HFF-Myc (cell line): ENCODE measurements around the gene UBR3.

ENCODE experiments used
- DNase-seq: peaks from one replicate; pipeline ENCODE4 v3.0.0-alpha.2; 2011; ENCODE audit warnings: low read depth; ENCODE audit errors: extremely low read depth
- H3K4me3 ChIP-seq: replicated peaks from 2 replicates; pipeline ENCODE4 v1.5.1; 2011; ENCODE audit warnings: low read depth, mild to moderate bottlenecking, control low read depth, low read length
- TF ChIP-seq, protein P1 (sequence below): IDR thresholded peaks from 2 replicates; pipeline ENCODE4 v1.5.1; 2012; ENCODE audit warnings: mild to moderate bottlenecking, low read depth, low read length, control low read depth; ENCODE audit errors: missing control alignments

Gene UBR3

DNA sequence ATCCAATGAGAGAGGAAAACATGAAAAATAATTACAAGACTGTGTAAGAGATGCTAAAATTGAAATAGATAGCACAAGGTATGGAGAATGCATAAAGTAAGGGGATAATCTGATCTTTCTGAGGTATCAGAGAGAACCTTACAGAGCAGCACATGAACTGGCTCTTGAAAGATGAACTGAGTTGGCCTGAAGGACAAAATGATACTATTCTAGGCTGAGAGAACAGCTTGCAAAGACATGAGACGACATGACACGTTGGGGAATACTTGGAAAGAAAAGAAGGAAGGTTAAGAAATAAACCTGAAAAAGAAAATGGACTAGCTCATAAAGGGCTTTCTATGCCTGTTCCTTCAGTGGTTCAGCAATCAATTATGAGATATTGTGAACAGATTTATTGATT is 198.0 kb downstream of the UBR3 start:
- TF ChIP-seq, protein P1, sequence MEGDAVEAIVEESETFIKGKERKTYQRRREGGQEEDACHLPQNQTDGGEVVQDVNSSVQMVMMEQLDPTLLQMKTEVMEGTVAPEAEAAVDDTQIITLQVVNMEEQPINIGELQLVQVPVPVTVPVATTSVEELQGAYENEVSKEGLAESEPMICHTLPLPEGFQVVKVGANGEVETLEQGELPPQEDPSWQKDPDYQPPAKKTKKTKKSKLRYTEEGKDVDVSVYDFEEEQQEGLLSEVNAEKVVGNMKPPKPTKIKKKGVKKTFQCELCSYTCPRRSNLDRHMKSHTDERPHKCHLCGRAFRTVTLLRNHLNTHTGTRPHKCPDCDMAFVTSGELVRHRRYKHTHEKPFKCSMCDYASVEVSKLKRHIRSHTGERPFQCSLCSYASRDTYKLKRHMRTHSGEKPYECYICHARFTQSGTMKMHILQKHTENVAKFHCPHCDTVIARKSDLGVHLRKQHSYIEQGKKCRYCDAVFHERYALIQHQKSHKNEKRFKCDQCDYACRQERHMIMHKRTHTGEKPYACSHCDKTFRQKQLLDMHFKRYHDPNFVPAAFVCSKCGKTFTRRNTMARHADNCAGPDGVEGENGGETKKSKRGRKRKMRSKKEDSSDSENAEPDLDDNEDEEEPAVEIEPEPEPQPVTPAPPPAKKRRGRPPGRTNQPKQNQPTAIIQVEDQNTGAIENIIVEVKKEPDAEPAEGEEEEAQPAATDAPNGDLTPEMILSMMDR: no peak
- no peak overlapping the region for H3K4me3 ChIP-seq
- DNase-seq: no peak

DNA sequence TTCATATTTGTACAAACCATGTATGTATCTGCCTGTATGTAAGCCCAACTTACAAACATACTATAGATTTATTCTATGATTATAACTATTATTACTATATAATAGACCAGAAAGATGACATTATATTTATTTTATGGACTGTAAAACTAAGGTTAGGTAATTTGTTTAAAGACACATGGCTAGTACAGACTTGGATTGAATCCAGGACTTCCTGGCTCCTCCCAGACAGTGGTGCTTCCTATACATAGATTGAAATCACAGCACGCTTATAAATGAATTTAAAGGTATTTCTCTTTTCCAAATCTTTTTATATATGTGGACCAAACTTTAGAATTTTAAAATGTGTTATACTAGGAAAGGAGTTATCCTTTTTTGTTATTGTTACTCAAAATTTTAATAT is 199.1 kb downstream of the UBR3 start:
- DNase-seq: no peak
- TF ChIP-seq, protein P1: no peak
- no peak overlapping the region for H3K4me3 ChIP-seq

DNA sequence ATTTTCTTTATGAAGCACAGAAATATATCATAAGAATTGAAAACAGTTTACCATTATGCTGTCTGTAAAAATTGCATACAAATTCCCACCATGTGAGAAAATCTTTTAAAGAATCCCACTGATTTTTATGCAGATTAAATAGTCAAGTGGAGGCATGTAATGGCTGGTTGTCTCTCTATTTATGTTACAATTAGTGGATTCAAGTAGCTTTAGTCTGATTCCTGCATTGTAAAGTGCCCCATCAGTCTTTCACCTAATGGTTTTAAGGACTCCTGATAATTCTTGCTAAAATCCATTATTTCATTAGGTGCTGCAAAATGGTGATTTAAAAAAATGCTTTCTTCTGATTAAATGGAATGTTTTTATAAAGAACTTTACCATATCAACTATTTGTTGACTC is 202.3 kb downstream of the UBR3 start:
- TF ChIP-seq, protein P1: no peak
- DNase-seq: no peak
- no peak overlapping the region for H3K4me3 ChIP-seq

DNA sequence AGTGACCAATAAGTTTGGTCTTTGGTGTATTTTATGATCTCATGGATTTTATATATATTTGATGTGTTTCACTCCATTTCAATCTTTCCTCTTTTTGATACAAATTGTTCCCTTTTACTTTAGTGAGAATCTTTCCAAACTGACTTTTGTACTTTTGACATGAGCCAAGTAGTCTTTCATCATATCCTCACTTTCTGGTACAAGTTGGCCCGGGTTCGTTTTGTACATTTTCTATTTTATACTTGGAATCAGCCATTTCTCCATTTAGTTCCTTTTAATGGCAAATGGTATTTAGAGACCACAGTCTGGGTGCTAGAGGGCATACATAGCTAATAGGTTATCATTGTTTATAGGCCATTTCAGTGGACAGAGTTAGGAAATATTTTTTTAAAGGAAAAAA is 202.8 kb downstream of the UBR3 start:
- no peak overlapping the region for H3K4me3 ChIP-seq
- TF ChIP-seq, protein P1: no peak
- DNase-seq: no peak

DNA sequence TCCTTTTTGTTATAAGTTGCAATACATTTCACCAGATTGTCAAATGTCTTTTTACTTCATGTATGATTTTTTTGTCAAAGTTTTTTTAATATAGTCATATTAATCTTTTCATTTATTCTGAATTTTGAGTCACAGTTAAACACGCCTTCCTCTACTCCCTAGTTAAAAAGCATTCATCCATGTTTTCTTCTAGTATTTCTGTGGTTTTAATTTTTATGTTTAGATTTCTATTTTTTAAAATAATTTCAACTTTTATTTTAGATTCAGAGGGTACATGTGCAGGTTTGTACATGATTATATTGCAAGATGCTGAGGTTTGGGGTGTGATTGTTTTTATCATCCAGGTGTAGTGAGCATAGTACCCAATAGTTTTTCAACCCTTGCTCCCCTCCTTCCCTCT is 204.0 kb downstream of the UBR3 start:
- no peak for DNase-seq
- no peak overlapping the region for H3K4me3 ChIP-seq
- TF ChIP-seq, protein P1: no peak

DNA sequence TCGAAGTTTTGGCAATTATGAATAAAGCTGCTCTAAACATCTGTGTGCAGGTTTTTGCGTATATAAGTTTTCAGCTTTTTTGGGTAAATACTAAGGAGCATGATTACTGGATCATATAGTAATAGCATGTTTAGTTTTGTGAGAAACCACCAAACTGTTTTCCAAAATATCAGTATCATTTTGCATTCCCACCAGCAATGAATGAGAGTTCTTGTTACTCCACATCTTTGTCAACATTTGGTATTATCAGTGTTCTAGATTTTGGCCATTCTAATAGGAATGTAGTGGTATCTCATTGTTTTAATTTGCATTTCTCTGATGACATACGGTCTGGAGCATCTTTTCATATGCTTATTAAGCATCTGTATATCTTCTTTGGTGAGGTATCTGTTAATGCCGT is 207.3 kb downstream of the UBR3 start:
- DNase-seq: no peak
- H3K4me3 ChIP-seq: no peak overlapping the region
- TF ChIP-seq, protein P1: no peak

DNA sequence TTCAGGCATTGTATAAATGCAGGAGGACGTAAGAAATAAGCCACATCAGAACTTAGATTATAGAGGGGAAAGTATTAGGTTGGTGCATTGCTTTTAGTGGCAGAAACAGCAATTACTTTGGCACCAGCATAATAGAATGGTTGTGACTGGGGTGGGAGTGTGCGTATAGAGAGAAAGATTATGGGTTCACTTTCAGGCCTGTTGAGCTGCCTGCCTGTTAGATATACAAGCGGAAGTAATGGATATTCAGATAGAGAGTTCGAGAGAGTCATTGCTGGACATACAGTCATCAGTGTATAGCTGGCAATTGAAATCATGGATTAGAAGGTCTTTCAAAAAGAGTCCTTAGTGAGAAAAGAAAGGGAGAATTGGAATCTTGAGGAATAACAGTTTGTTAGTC is 211.5 kb downstream of the UBR3 start:
- no peak for DNase-seq
- TF ChIP-seq, protein P1: no peak
- no peak overlapping the region for H3K4me3 ChIP-seq
